NCI-H510A (cell line): ENCODE results near the gene CCDC127.
A peak's percentile ranks its signal among the peaks of the same experiment; 100 is the strongest.

Source experiments
- DNase-seq: peaks from one replicate; lab custom pipeline; 2025; lab: John Stamatoyannopoulos, UW

CCDC127 gene

GRCh38 chr5:203246-203930 is 14.6 kb downstream of the CCDC127 start:
- no peak for DNase-seq

- DNase-seq = no peak
Observed at GRCh38 chr5:201672-202071, 16.3 kb downstream of the CCDC127 start.

DNA sequence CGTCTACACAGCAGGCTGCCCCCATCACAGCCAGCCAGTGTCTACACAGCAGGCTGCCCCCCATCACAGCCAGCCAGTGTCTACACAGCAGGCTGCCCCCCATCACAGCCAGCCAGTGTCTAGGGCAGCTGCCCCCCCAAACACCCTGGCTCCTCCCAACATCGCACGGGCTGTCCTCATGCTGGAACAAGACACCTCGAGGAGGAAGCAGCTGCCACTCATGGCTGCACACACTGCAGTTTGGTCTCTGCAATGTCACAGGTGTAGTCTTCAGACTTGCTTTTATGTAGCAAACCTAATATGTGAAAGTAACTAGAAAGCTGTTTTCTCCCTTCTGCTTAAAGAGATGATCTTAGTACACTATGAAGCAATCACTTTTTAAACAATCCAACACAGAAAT is 17.0 kb downstream of the CCDC127 start:
- no peak for DNase-seq

- no peak for DNase-seq
Observed at GRCh38 chr5:199950-200645, 17.9 kb downstream of the CCDC127 start.

- DNase-seq = no peak
Observed at GRCh38 chr5:199197-199949, 18.6 kb downstream of the CCDC127 start.

GRCh38 chr5:198516-199196 is 19.3 kb downstream of the CCDC127 start:
- no peak for DNase-seq

GRCh38 chr5:197892-198489 is 20.0 kb downstream of the CCDC127 start:
- no peak for DNase-seq

- DNase-seq = peak; percentile 61
Observed at GRCh38 chr5:197031-197430, 20.9 kb downstream of the CCDC127 start.

GRCh38 chr5:196350-196749 is 21.6 kb downstream of the CCDC127 start:
- no peak for DNase-seq

GRCh38 chr5:195401-196160 is 22.4 kb downstream of the CCDC127 start:
- DNase-seq = no peak

DNA sequence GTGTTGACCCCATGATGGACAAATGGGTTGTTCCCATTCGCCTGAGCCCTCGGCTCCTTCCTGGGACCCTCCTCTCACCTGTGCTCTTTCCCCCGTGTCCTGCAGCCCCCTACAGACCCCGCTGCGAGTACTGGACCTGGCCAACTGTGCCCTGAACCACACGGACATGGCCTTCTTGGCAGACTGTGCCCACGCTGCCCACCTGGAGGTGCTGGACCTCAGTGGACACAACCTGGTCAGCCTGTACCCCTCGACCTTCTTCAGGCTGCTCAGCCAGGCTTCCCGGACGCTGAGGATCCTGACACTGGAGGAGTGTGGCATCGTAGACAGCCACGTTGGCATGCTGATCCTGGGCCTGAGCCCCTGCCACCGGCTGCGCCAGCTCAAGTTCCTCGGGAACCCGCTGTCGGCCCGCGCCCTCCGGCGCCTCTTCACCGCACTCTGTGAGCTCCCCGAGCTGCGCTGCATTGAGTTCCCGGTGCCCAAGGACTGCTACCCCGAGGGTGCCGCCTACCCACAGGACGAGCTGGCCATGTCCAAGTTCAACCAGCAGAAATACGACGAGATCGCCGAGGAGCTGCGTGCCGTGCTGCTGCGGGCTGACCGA is 23.2 kb downstream of the CCDC127 start:
- DNase-seq = no peak

DNA sequence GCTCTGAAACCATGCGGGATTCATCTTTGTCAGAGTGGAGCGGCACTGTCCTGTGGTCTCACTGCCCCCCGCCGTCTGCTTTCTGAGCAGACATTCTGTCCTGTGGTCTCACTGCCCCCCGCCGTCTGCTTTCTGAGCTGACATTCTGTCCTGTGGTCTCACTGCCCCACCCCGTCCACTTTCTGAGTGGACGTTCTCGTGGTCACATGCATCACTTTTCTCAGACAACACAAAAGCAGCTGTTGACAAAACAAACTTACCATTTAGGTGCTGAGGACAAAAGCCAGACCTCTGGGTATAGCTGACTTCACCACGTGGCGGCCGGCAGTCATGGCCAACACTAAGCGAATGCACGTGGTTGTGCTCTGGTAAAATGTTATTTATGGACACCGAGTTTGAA is 23.9 kb downstream of the CCDC127 start:
- DNase-seq = no peak

DNA sequence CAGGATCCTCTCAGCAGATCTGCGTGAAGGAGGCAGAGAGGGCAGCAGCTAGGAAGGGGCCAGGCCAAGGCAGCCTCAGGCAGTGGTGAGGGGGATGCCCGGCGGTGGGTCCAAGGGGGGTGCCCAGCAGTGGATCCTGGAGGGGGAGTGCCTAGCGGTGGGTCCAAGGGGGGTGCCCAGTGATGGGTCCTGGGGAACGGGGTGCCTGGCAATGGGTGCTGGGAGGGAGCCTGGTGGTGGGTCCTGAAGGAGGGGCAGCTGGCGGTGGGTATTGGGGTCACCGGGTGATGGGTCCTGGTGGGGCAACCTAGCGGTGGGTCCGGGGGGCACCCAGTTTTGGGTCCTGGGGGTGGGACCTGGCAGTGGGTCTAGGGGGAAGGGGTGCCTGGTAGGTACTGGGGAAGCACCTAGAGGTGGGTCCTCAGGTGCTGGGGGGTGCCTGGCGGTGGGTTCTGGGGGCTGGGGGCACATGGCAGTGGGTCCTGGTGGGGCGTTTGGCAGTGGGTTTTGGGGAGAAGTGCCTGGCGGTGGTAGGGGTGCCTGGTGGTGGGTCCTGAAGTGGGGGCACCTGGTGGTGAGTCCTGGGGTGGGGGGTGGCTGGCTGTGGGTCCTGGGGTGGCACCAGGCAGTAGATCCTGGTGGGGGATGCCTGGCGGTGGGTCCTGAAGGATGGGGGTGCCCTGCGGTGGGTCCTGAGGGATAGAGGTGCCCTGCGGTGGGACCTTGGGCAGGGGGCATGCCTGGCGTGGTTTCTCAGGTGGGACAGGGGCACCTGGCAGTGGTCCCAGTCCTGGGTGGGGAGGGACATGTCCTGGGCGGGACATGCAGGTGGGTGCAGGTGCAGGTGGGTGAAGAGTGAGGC is 24.8 kb downstream of the CCDC127 start:
- no peak for DNase-seq

DNA sequence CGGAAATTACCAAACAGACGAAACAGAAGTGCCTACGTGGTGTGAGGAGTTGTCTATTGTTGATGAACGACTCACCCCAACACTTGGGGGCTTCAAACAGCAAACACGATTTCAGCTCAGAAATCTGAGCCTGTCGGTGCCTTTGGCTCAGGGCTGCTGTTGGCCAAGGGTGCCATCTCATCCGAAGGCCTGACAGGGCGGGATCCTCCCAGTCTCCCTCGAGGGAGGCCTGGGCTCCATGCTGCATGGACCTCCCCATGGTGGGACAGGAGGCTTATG is 25.3 kb downstream of the CCDC127 start:
- no peak for DNase-seq

DNA sequence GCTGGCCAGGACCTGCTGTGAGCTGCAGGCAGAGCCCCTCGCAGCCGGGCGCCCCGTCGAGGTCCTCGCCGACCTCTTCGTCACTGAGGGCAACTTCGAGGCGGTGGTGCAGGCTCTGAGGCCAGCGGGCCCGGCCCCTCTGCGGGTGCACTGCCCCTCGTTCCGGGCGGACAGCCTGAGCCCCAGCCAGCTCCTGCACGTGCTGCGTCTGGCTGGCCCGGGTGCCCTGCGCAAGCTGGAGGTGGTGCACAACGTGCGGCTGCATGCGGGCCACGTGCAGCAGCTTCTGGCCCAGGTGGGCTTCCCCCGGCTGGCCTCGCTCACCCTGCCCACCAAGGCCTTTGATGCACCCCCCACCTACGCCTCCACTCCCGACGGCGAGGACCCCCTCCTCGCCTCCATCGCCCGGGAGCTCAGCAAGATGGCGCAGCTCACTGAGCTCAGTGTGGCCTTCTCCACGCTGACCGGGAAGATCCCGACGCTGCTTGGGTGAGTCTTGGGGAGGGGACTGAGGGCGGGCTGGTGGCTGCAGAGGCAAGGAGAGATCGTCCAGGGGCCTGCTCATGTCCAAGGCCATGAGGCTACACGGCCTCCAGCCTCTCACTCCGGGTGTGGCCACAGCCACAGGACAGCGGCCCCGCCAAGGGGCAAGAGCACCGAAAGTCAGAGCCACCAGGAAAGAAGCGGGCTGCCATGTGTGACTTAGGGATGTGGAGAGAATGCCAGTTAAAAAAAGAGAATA is 25.8 kb downstream of the CCDC127 start:
- no peak for DNase-seq

GRCh38 chr5:191036-191948 is 26.7 kb downstream of the CCDC127 start, which contains the start of gene LRRC14B:
TSS of gene LRRC14B (plus strand) at chr5:191495. CDS start at chr5:191539, 44 bp downstream.
- no peak for DNase-seq

DNA sequence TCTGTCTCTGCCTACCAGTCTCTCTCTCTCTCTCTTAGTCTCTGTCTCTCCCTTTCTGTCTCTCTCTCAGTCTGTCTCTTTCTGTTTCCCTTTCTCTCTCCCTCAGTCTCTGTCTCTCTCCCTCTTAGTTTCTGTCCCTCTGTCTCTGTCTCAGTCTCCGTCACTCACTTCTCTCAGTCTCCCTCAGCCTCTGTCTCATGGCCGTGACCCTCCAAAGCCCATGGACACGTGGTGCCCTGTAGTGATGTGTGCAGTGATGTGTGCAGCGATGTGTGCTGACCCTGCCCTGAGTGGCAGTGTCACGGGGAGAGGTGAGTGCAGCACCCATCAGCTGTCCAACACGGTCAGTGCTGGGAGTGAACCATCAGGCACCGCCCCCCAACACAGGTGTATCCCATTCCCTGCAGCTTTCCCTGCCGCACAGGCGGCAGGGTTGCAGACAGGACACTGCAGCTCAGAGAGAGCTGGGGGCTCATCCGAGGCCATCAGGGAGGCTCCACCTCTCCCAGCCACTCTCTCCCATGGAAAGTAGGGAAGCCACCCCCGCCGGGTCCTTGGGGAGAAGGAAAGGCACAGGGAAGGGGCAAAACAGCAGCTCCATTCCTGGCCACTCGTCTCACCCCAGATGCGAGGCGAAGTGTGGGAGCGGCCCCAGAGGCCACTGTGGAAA is 27.5 kb downstream of the CCDC127 start:
- no peak for DNase-seq

- no peak for DNase-seq
Observed at GRCh38 chr5:189976-190365, 28.0 kb downstream of the CCDC127 start.
